ENCODE data around the gene POLR1D. TPM values are rescaled to one million over a fixed set of nuclear protein-coding genes. Genes with fewer than 3 reads are reported as not detected.

Gene POLR1D
- total RNA-seq, 4 donors from 2014 or later = 115 to 137 (median 133) TPM

- peak overlapping the region in 2 of 4 donors; percentile 31 to 65 for H3K27ac ChIP-seq
These were observed 13.1 kb downstream of the POLR1D start for GRCh38 chr13:27634791-27635190.

GRCh38 chr13:27635266-27635665 is 13.6 kb downstream of the POLR1D start:
- H3K27me3 ChIP-seq = no peaks in the 10 kb centered on the region
- peak overlapping the region in 1 of 4 donors; percentile 65 for H3K27ac ChIP-seq
- 45 to 88% methylated on average over 1 of the region's 1 CpG for WGBS, 2 donors (ENCODE audit: low coverage in 1 of 2)
- TF ChIP-seq POLR2A (IDR thresholded peaks at IDR 0.05) (no peak), EP300 (IDR thresholded peaks at IDR 0.05) (no peak), POLR2AphosphoS5 (IDR thresholded peaks at IDR 0.05) (no peak), CTCF (IDR thresholded peaks at IDR 0.05) (no peak)
- no peak overlapping the region for H3K4me3 ChIP-seq
- peaks cover 9 to 63% (median 19%) of the 10 kb centered on the region in 3 donors for H3K4me1 ChIP-seq
- ATAC-seq = no peak
- H3K36me3 ChIP-seq = peaks cover 0 to 6% of the 10 kb centered on the region in 2 donors
- no peaks in the 10 kb centered on the region for H3K9me3 ChIP-seq

More at GRCh38 chr13:27634791-27635190, 13.1 kb downstream of the POLR1D start:
- no peak overlapping the region for H3K4me3 ChIP-seq
- WGBS, 2 donors (ENCODE audit: low coverage in 1 of 2) = 84% methylated on average over 3 of the region's 3 CpGs; no CpG with 5 or more reads in 1 of the 2 donors
- no peaks in the 10 kb centered on the region for H3K27me3 ChIP-seq
- ATAC-seq = no peak
- no peaks in the 10 kb centered on the region for H3K9me3 ChIP-seq
- H3K36me3 ChIP-seq = peaks cover 0 to 6% of the 10 kb centered on the region in 2 donors
- H3K4me1 ChIP-seq = peaks cover 9 to 63% (median 19%) of the 10 kb centered on the region in 3 donors
- TF ChIP-seq CTCF (IDR thresholded peaks at IDR 0.05) (no peak), POLR2AphosphoS5 (IDR thresholded peaks at IDR 0.05) (no peak), POLR2A (IDR thresholded peaks at IDR 0.05) (no peak), EP300 (IDR thresholded peaks at IDR 0.05) (no peak)

GRCh38 chr13:27636589-27637288 is 15.0 kb downstream of the POLR1D start:
- ATAC-seq = no peak
- TF ChIP-seq EP300 (IDR thresholded peaks at IDR 0.05) (no peak), POLR2A (IDR thresholded peaks at IDR 0.05) (no peak), CTCF (IDR thresholded peaks at IDR 0.05) (no peak), POLR2AphosphoS5 (IDR thresholded peaks at IDR 0.05) (no peak)
- Histone ChIP-seq H3K4me1 (peaks cover 9 to 69% (median 19%) of the 10 kb centered on the region in 3 donors), H3K4me3 (no peak overlapping the region), H3K27me3 (no peaks in the 10 kb centered on the region), H3K27ac (peak overlapping the region; percentile 23 to 70 (median 57)), H3K36me3 (peaks cover 0 to 4% of the 10 kb centered on the region in 2 donors), H3K9me3 (no peaks in the 10 kb centered on the region)
- 7 to 41% methylated on average over 6 of the region's 6 CpGs for WGBS, 2 donors (ENCODE audit: low coverage in 1 of 2)

GRCh38 chr13:27637289-27637626 is 15.6 kb downstream of the POLR1D start:
- no peak for ATAC-seq
- 43 to 92% methylated on average over 1 of the region's 1 CpG for WGBS, 2 donors (ENCODE audit: low coverage in 1 of 2)
- Histone ChIP-seq H3K27me3 (no peaks in the 10 kb centered on the region), H3K27ac (peak overlapping the region in 3 of 4 donors; percentile 49 to 70 (median 65)), H3K36me3 (no peaks in the 10 kb centered on the region), H3K4me3 (no peak overlapping the region), H3K9me3 (no peaks in the 10 kb centered on the region), H3K4me1 (peaks cover 9 to 74% (median 19%) of the 10 kb centered on the region in 3 donors)
- no peak for TF ChIP-seq POLR2A (IDR thresholded peaks at IDR 0.05)
- TF ChIP-seq POLR2AphosphoS5 (IDR thresholded peaks at IDR 0.05) = no peak
- no peak for TF ChIP-seq EP300 (IDR thresholded peaks at IDR 0.05)
- TF ChIP-seq CTCF (IDR thresholded peaks at IDR 0.05) = no peak

- 78 to 83% methylated on average over 1 of the region's 1 CpG for WGBS, 2 donors (ENCODE audit: low coverage in 1 of 2)
- TF ChIP-seq EP300 (IDR thresholded peaks at IDR 0.05) = no peak
- no peak for TF ChIP-seq POLR2A (IDR thresholded peaks at IDR 0.05)
- no peak for TF ChIP-seq POLR2AphosphoS5 (IDR thresholded peaks at IDR 0.05)
- no peak for TF ChIP-seq CTCF (IDR thresholded peaks at IDR 0.05)
- Histone ChIP-seq H3K27ac (peak overlapping the region; percentile 47 to 70 (median 67)), H3K9me3 (no peaks in the 10 kb centered on the region), H3K4me3 (no peak overlapping the region), H3K27me3 (no peaks in the 10 kb centered on the region), H3K4me1 (peaks cover 9 to 81% (median 19%) of the 10 kb centered on the region in 3 donors), H3K36me3 (no peaks in the 10 kb centered on the region)
- ATAC-seq = no peak
These were observed 16.3 kb downstream of the POLR1D start for GRCh38 chr13:27638001-27638400.
